ENCODE results near the gene SASH1.

The SASH1 gene

DNA sequence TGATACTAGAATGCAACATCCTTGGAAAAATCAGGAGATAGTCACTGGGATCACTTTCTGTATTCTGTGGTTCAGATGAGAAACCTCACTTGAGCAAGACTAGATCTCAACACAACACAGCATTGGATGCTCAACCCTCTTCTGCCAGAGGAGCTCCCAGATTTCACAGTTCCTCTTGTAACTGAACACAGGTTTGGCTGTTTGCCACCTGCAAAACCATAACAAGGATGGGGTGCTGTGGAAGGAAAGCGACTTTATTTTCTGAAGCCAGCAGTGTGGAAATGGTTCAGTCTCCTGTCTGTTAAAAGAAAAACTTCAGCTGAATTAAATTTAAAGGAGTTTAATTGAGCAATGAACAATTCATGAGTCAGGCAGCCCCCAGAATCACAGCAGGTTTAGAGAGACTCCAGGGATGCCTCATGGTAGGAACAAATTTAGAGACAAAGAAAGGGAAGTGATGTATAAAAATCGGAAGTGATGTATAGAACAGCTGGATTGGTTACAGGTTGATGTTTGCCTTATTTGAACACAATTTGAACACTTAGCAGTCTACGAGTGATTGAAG, 254.3 kb downstream of the SASH1 start:
- DNase-seq = no peak

GRCh38 chr6:148598724-148599123, 256.1 kb downstream of the SASH1 start:
- DNase-seq = no peak

GRCh38 chr6:148599967-148600426, 257.4 kb downstream of the SASH1 start:
- DNase-seq = no peak

All from T-helper 1 cell (primary cell).